ENCODE results near the gene DRICH1.
A peak's percentile ranks its signal among the peaks of the same experiment; 100 is the strongest.
"Not testable (repeated sequence)": the region's sequence is repeated elsewhere in the genome, so short reads cannot be mapped to it uniquely, and the experiment has no call there.

- TF ChIP-seq CTCF (IDR thresholded peaks at IDR 0.05; ENCODE audit: insufficient read depth, low read length), result not testable (repeated sequence)
- TF ChIP-seq SPI1 (IDR thresholded peaks at IDR 0.05; ENCODE audit: borderline replicate concordance, low read depth), result peak; percentile 37; the same call in 1 of the 2 replicates
Observed at GRCh38 chr22:23595904-23596303, 36.2 kb downstream of the DRICH1 start.
